Ureter (tissue), 1 donor: ENCODE data around the gene ACBD4. TPM values are rescaled to one million over a fixed set of nuclear protein-coding genes. Genes with fewer than 3 reads are reported as not detected.

Experiments used
- DNase-seq: peaks from one replicate; pipeline ENCODE4 v3.0.0-alpha.2; 2020; ENCODE audit warnings: low spot score
- total RNA-seq: library from RNA; stranded (reverse); gene quantifications from one replicate; pipeline ENCODE4 v1.2.4, GENCODE V29; 2023
- donor health status: DM: yes; HTN: yes; CAD: no.

The ACBD4 gene
- total RNA-seq, 1 donor from 2014 or later: 26.4 TPM

- DNase-seq: no peak
These were observed 1.5 kb downstream of the ACBD4 start for GRCh38 chr17:45136846-45137560.

- no peak for DNase-seq
These were observed 2.2 kb downstream of the ACBD4 start for GRCh38 chr17:45137561-45138305.

- no peak for DNase-seq
These were observed 3.5 kb downstream of the ACBD4 start for GRCh38 chr17:45138911-45139532.

GRCh38 chr17:45139533-45139920 is 4.0 kb downstream of the ACBD4 start:
- DNase-seq: no peak

- DNase-seq: no peak
These were observed 7.7 kb downstream of the ACBD4 start for GRCh38 chr17:45143094-45143670.

GRCh38 chr17:45143767-45144198 is 8.3 kb downstream of the ACBD4 start:
- peak; percentile 91 for DNase-seq

- no peak for DNase-seq
These were observed 8.9 kb downstream of the ACBD4 start for GRCh38 chr17:45144199-45145034.

- DNase-seq: no peak
These were observed 9.5 kb downstream of the ACBD4 start for GRCh38 chr17:45145035-45145389.

- no peak for DNase-seq
These were observed 10.7 kb downstream of the ACBD4 start for GRCh38 chr17:45146166-45146565.

GRCh38 chr17:45146592-45146889 is 11.1 kb downstream of the ACBD4 start:
- DNase-seq: no peak

GRCh38 chr17:45146890-45147580 is 11.5 kb downstream of the ACBD4 start:
- DNase-seq: no peak

- DNase-seq: peak; percentile 85
These were observed 12.2 kb downstream of the ACBD4 start for GRCh38 chr17:45147581-45148182.

GRCh38 chr17:45148183-45149036 is 12.9 kb downstream of the ACBD4 start, which contains the start of gene HEXIM1:
Gene HEXIM1 (plus strand): TSS chr17:45148475. CDS start chr17:45149191, 716 bp downstream.
- peak; percentile 99 for DNase-seq

GRCh38 chr17:45149037-45149668 is 13.7 kb downstream of the ACBD4 start:
- DNase-seq: peak; percentile 93

GRCh38 chr17:45149669-45150664 is 14.5 kb downstream of the ACBD4 start:
- DNase-seq: peak; percentile 84

GRCh38 chr17:45150911-45151809 is 15.7 kb downstream of the ACBD4 start:
- no peak for DNase-seq

- DNase-seq: no peak
These were observed 19.5 kb downstream of the ACBD4 start for GRCh38 chr17:45155029-45155428.
